AG04450 (cell line): Measurements from ENCODE around the gene ARHGEF17. TPM values are rescaled to one million over a fixed set of nuclear protein-coding genes. Genes with fewer than 3 reads are reported as not detected.

Experiments
- CTCF ChIA-PET: fragments of 300-600, 350-600 bp; formaldehyde crosslinking; extraction: SDS; loops from one replicate; lab custom pipeline; 2022; ENCODE audit warnings: antibody characterized with exemption, inconsistent platforms; lab: Charles Lee
- POLR2A ChIA-PET: fragments of 350-600 bp; formaldehyde crosslinking; extraction: SDS; loops from one replicate; lab custom pipeline; 2021; ENCODE audit warnings: antibody characterized with exemption, inconsistent platforms; lab: Yijun Ruan, JAX
- DNase-seq: peaks from one replicate; pipeline ENCODE4 v3.0.0-alpha.2; 2011; ENCODE audit warnings: low read depth, low spot score
- H3K27ac ChIP-seq: one replicate; pipeline ENCODE4 v1.5.1; 2012; ENCODE audit warnings: low read depth, low read length, control low read depth
- H3K27me3 ChIP-seq: one replicate; pipeline ENCODE4 v1.6.0; 2012; ENCODE audit warnings: low read length; ENCODE audit not compliant: control insufficient read depth, insufficient read depth
- H3K4me3 ChIP-seq: 2 replicates; pipeline ENCODE4 v1.5.1; 2011; ENCODE audit warnings: mild to moderate bottlenecking, low read depth, low read length, control low read depth
- H3K9me3 ChIP-seq: 2 replicates; pipeline ENCODE4 v1.5.1; 2012; ENCODE audit warnings: low read length; ENCODE audit not compliant: control insufficient read depth, insufficient read depth
- CTCF ChIP-seq: IDR thresholded peaks from 2 replicates; pipeline ENCODE4 v1.5.1; 2011; ENCODE audit warnings: low read depth, low read length, control low read depth, inconsistent platforms
- polyA plus RNA-seq: library from polyadenylated mRNA; depleted of rRNA; stranded (reverse); fragments of >200 nt; gene quantifications from 2 replicates; pipeline ENCODE4 v1.2.3, GENCODE V29; 2011

Gene ARHGEF17
- polyA plus RNA-seq, 1 experiment, result 30.6 TPM

- POLR2A ChIA-PET, result no interaction called here
These were observed 38.3 kb downstream of the ARHGEF17 start for GRCh38 chr11:73346186-73346935.

DNA sequence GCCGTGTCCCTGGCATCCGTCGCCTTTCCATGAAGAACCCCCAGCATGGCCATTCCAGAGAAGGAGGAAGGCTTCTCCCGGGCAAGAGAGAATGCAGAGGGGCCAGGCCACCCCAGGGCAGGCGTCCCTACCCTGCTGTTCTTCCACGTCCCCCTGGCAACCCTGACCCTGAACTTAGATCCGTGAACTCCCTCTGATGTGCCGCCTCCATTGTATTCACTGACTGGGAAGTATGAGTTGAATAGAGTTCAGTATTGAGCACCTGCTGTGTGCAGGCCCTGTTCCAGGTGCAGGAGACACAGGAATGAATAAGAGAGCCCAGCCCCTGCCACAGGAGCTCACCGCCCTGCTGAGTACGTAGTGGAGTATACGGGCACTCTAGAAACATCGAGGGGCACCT lies 39.0 kb downstream of the ARHGEF17 start:
- no peaks in the 10 kb centered on the region; the same call in 1 of the 2 replicates for H3K9me3 ChIP-seq
- no peaks in the 10 kb centered on the region for H3K27me3 ChIP-seq
- no peak for DNase-seq
- no peak overlapping the region for H3K4me3 ChIP-seq
- H3K27ac ChIP-seq, result no peak overlapping the region
- POLR2A ChIA-PET, result no interaction called here
- CTCF ChIA-PET, result no interaction called here
- TF ChIP-seq CTCF, result no peak

More at GRCh38 chr11:73346186-73346935, 38.3 kb downstream of the ARHGEF17 start:
- Histone ChIP-seq H3K9me3 (no peaks in the 10 kb centered on the region; the same call in 1 of the 2 replicates), H3K27me3 (no peaks in the 10 kb centered on the region), H3K4me3 (no peak overlapping the region), H3K27ac (no peak overlapping the region)
- CTCF ChIA-PET, result interaction anchor here (0.8 to 1.7 kb wide), 2 partner anchors 11 to 102 kb away, joined by 4 to 6 read pairs; no protein-coding TSS in a partner anchor
- no peak for DNase-seq
- TF ChIP-seq CTCF, result no peak

DNA sequence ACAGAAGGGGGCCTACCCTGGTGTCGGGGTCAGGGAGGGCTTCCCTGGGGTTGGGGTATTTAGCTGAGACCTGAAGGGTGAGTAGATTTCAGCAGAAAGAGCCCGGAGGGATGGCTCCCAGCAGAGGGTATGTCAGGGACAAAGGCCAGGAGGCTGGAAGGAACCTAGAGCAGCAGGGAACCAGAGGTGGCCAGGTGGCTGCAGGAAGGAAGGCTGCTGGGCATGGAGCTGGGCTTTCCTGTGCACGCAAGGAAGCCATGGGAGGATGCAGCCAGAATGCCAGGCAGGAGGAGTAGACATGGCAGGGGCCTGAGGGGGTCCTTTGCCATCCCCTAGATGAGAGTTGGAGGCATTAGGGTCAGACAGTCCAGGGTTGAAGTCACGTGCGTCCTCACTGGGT lies 40.8 kb downstream of the ARHGEF17 start:
- no peak overlapping the region for H3K4me3 ChIP-seq
- ChIA-PET POLR2A (no interaction called here), CTCF (interaction anchor here (0.6 to 5.3 kb wide), 4 partner anchors 10 to 412 kb away, joined by 4 to 127 read pairs (median 80); partner anchors contain the start of genes ARHGEF17 and RAB6A)
- DNase-seq, result no peak
- no peak for TF ChIP-seq CTCF
- H3K27ac ChIP-seq, result no peak overlapping the region
- no peaks in the 10 kb centered on the region; the same call in 1 of the 2 replicates for H3K9me3 ChIP-seq
- H3K27me3 ChIP-seq, result no peaks in the 10 kb centered on the region

DNA sequence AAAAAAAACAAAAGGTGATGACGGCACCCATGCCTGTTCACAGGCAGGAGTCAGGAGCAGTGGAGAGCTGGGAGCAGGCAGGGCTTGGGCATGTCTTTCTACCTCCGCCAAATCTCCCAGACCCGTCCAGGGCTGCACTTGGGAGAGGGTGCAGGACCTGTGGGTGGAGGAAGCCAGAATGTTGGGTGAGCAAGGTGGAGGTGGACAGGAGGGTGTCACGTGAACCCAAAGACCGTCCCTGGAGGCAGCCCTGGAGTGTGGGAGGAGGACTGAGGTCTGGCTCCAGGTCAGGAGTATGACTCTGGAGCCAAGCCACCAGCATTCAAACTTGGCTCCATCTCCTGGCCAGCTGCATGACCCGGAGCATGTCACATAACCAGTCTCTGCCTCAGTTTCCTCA lies 41.6 kb downstream of the ARHGEF17 start:
- no peak for DNase-seq
- no peaks in the 10 kb centered on the region for H3K27me3 ChIP-seq
- H3K9me3 ChIP-seq, result no peaks in the 10 kb centered on the region
- no peak overlapping the region for H3K4me3 ChIP-seq
- H3K27ac ChIP-seq, result no peak overlapping the region
- no peak for TF ChIP-seq CTCF
- ChIA-PET CTCF (interaction anchor here (1.2 to 5.3 kb wide), 5 partner anchors 11 to 312 kb away, joined by 4 to 127 read pairs (median 74); partner anchors contain the start of gene ARHGEF17), POLR2A (no interaction called here)
